OCI-LY1 (cell line): ENCODE results near the gene TNIP1.

Experiments
- H2AFZ ChIP-seq: fragments of 200-600 bp; sonication (generic), shearing (Covaris generic); 2 replicates; pipeline ENCODE4 v1.6.0; 2014; ENCODE audit warnings: antibody characterized with exemption, mild to moderate bottlenecking, low read length
- H3F3A ChIP-seq: fragments of 200-600 bp; sonication (generic), shearing (Covaris generic); 2 replicates; pipeline ENCODE4 v1.6.0; 2014; ENCODE audit warnings: mild to moderate bottlenecking, antibody characterized with exemption, low read length, moderate library complexity; ENCODE audit not compliant: insufficient read depth
- H3K27ac ChIP-seq: fragments of 200-600 bp; sonication (generic); 2 replicates; pipeline ENCODE4 v1.5.1; 2014; ENCODE audit warnings: low read length, mixed run types, mild to moderate bottlenecking, low read depth; ENCODE audit not compliant: poor library complexity, severe bottlenecking
- H3K27me3 ChIP-seq: fragments of 200-600 bp; sonication (generic); 2 replicates; pipeline ENCODE4 v1.6.0; 2014; ENCODE audit warnings: antibody characterized with exemption, mild to moderate bottlenecking, low read length, moderate library complexity; ENCODE audit not compliant: insufficient read depth
- H3K36me3 ChIP-seq: fragments of 200-600 bp; sonication (generic); 2 replicates; pipeline ENCODE4 v1.6.1; 2014; ENCODE audit warnings: mild to moderate bottlenecking, antibody characterized with exemption, low read length, moderate library complexity, mixed read lengths; ENCODE audit not compliant: insufficient read depth
- H3K4me1 ChIP-seq: fragments of 200-600 bp; sonication (generic); 2 replicates; pipeline ENCODE4 v1.5.1; 2014; ENCODE audit warnings: mild to moderate bottlenecking, low read length, moderate library complexity; ENCODE audit not compliant: insufficient read depth, severe bottlenecking
- H3K4me2 ChIP-seq: fragments of 200-600 bp; sonication (generic), shearing (Covaris generic); 2 replicates; pipeline ENCODE4 v1.6.1; 2014; ENCODE audit warnings: low read length
- H3K4me3 ChIP-seq: fragments of 200-600 bp; sonication (generic); 2 replicates; pipeline ENCODE4 v1.5.1; 2014; ENCODE audit warnings: low read length, low read depth, mild to moderate bottlenecking, mixed read lengths; ENCODE audit not compliant: poor library complexity, severe bottlenecking
- H3K79me2 ChIP-seq: fragments of 200-600 bp; shearing (Covaris generic); 2 replicates; pipeline ENCODE4 v1.6.1; 2016; ENCODE audit warnings: mixed run types, low read length, mixed read lengths; ENCODE audit not compliant: insufficient read depth
- H3K9ac ChIP-seq: fragments of 200-600 bp; sonication (generic), shearing (Covaris generic); 2 replicates; pipeline ENCODE4 v1.6.1; 2014; ENCODE audit warnings: mild to moderate bottlenecking, low read length, mixed read lengths
- H3K9me2 ChIP-seq: fragments of 200-600 bp; sonication (generic), shearing (Covaris generic); 2 replicates; pipeline ENCODE4 v1.6.1; 2014; ENCODE audit warnings: low read depth, mild to moderate bottlenecking, low read length, mixed read lengths
- H3K9me3 ChIP-seq: fragments of 200-600 bp; shearing (Covaris generic); 2 replicates; pipeline ENCODE4 v1.6.1; 2014; ENCODE audit warnings: low read length, mixed read lengths
- H4K20me1 ChIP-seq: fragments of 200-600 bp; sonication (generic), shearing (Covaris generic); 2 replicates; pipeline ENCODE4 v1.6.0; 2016; ENCODE audit warnings: mild to moderate bottlenecking, low read length; ENCODE audit not compliant: insufficient read depth
- CTCF ChIP-seq: fragments of 200-600 bp; sonication (generic), shearing (Covaris generic); IDR thresholded peaks from 2 replicates; pipeline ENCODE4 v1.5.1; 2017; ENCODE audit warnings: mild to moderate bottlenecking, antibody characterized with exemption, low read length, moderate library complexity, mixed read lengths
- EZH2 ChIP-seq: fragments of 200-600 bp; sonication (generic), shearing (Covaris generic); IDR thresholded peaks from 2 replicates; pipeline ENCODE4 v1.8.0; 2017; ENCODE audit warnings: borderline replicate concordance, mixed run types, mild to moderate bottlenecking, antibody characterized with exemption, low read length, moderate library complexity, mixed read lengths

Gene TNIP1

GRCh38 chr5:151031554-151031953 lies 49.3 kb downstream of the TNIP1 start:
- no peak overlapping the region for H3K27ac ChIP-seq
- no peaks in the 10 kb centered on the region for H3K79me2 ChIP-seq
- H3K27me3 ChIP-seq: no peaks in the 10 kb centered on the region
- peaks cover 97% of the 10 kb centered on the region for H3K36me3 ChIP-seq
- TF ChIP-seq EZH2 (no peak), CTCF (no peak)
- no peaks in the 10 kb centered on the region for H3K4me1 ChIP-seq
- no peaks in the 10 kb centered on the region for H3K9me3 ChIP-seq
- H2AFZ ChIP-seq: no peak overlapping the region
- H3F3A ChIP-seq: no peaks in the 10 kb centered on the region
- no peaks in the 10 kb centered on the region for H4K20me1 ChIP-seq
- no peaks in the 10 kb centered on the region for H3K9me2 ChIP-seq
- no peak overlapping the region for H3K9ac ChIP-seq
- no peak overlapping the region for H3K4me2 ChIP-seq
- no peak overlapping the region for H3K4me3 ChIP-seq

- H2AFZ ChIP-seq: no peak overlapping the region
- H3K36me3 ChIP-seq: peaks cover 98% of the 10 kb centered on the region
- H3K9me2 ChIP-seq: no peaks in the 10 kb centered on the region
- H4K20me1 ChIP-seq: no peaks in the 10 kb centered on the region
- no peak overlapping the region for H3K27ac ChIP-seq
- no peaks in the 10 kb centered on the region for H3K9me3 ChIP-seq
- no peaks in the 10 kb centered on the region for H3F3A ChIP-seq
- H3K4me2 ChIP-seq: no peak overlapping the region
- H3K79me2 ChIP-seq: no peaks in the 10 kb centered on the region
- H3K4me3 ChIP-seq: no peak overlapping the region
- H3K9ac ChIP-seq: no peak overlapping the region
- H3K4me1 ChIP-seq: no peaks in the 10 kb centered on the region
- H3K27me3 ChIP-seq: no peaks in the 10 kb centered on the region
- TF ChIP-seq EZH2 (no peak), CTCF (no peak)
Observed at GRCh38 chr5:151030379-151030778, 50.5 kb downstream of the TNIP1 start.

GRCh38 chr5:151030056-151030336 lies 50.8 kb downstream of the TNIP1 start:
- Histone ChIP-seq H3F3A (no peaks in the 10 kb centered on the region), H3K27me3 (no peaks in the 10 kb centered on the region), H3K4me3 (no peak overlapping the region), H3K79me2 (no peaks in the 10 kb centered on the region), H3K36me3 (peaks cover 98% of the 10 kb centered on the region), H3K9me2 (no peaks in the 10 kb centered on the region), H2AFZ (no peak overlapping the region), H3K4me1 (no peaks in the 10 kb centered on the region), H3K4me2 (no peak overlapping the region), H4K20me1 (no peaks in the 10 kb centered on the region), H3K9ac (no peak overlapping the region), H3K27ac (no peak overlapping the region), H3K9me3 (no peaks in the 10 kb centered on the region)
- TF ChIP-seq CTCF: no peak
- no peak for TF ChIP-seq EZH2
